Inflammatory macrophage (primary cell): ENCODE results near the gene KLK6.

Experiments
- DNase-seq, 2 donors: peaks; one replicate each; pipeline ENCODE4 v3.0.0-alpha.2; 2020 to 2022

KLK6 gene

DNA sequence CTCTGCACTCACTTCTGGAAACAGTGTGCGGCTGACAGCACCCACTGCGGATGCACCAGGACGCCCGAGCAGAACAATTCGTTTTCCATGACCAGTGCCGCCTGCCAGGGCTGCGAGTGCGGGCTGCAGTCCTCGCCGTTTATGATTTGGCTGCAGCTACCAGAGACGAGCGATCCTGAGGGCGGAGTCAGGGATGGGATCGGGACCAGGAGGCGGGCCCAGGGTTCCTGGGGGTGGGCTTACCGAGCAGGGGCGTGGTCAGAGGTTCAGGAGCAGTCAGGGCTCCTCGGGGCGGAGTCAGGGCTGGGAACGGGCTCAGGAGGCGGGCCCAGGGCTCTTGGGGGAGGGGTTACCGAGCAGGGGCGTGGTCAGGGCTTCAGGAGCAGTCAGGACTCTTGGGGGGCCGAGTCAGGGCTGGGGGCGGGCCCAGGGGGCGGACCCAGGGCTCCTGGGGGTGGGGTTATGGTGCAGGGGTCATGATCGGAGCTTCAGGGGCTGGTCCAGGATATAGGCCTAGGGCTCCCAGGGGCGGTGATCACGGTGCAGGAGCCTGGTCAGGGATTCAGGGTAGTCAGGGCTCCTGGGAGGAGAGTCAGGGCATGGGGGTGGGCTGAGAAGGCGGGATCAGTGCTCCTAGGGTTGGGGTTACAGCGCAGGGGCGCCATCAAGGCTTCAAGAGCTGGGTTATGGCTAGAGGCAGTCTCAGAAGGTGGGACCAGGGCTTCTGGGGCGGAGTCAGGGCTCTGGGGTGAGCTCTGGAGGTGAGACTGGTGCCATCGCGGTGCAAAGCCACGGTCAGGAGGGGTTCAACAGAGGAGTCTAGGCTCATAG, 59.9 kb downstream of the KLK6 start:
- peak; percentile 36 to 44 for DNase-seq
